ENCODE data around the gene CDKN2B. TPM values are rescaled to one million over a fixed set of nuclear protein-coding genes. Genes with fewer than 3 reads are reported as not detected.

CDKN2B gene
- total and polyA plus RNA-seq, 9 donors = 0.63 to 5.7 (median 1.7) TPM

DNA sequence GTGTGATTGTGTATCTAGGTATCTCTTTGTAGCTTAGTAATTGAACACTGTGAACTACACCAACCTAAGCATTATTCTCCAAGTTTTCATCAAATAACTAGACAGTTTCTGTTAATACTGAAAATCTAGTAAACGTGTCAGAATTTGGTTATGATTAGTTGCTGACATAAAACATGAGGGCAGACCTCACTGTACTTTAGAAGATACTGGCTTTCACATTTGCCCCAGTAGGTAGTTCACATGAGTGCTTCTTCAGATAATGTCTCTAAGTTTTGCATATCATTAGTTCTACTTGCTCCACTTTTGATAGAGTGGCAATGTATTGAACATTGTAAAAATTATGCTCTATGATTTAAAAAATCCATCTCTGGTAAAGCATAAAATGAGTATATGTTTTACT is 7.1 kb downstream of the CDKN2B start:
- no peaks in the 10 kb centered on the region for H3K9me3 ChIP-seq
- H3K36me3 ChIP-seq = no peaks in the 10 kb centered on the region
- H3K4me1 ChIP-seq (ENCODE audit: insufficient read depth) = no peaks in the 10 kb centered on the region
- TF ChIP-seq EP300 (IDR thresholded peaks at IDR 0.05) (no peak), POLR2A (IDR thresholded peaks at IDR 0.05) (no peak)
- TF ChIP-seq, protein P1, sequence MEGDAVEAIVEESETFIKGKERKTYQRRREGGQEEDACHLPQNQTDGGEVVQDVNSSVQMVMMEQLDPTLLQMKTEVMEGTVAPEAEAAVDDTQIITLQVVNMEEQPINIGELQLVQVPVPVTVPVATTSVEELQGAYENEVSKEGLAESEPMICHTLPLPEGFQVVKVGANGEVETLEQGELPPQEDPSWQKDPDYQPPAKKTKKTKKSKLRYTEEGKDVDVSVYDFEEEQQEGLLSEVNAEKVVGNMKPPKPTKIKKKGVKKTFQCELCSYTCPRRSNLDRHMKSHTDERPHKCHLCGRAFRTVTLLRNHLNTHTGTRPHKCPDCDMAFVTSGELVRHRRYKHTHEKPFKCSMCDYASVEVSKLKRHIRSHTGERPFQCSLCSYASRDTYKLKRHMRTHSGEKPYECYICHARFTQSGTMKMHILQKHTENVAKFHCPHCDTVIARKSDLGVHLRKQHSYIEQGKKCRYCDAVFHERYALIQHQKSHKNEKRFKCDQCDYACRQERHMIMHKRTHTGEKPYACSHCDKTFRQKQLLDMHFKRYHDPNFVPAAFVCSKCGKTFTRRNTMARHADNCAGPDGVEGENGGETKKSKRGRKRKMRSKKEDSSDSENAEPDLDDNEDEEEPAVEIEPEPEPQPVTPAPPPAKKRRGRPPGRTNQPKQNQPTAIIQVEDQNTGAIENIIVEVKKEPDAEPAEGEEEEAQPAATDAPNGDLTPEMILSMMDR (IDR thresholded peaks at IDR 0.05) = no peak
- WGBS, 3 donors = 63 to 70% (median 63%) methylated on average over 1 of the region's 1 CpG
- no peak overlapping the region for H3K4me3 ChIP-seq
- DNase-seq = no peak
- H3K27ac ChIP-seq = no peak overlapping the region
- intact Hi-C loops (cut with DNase I) = no loop called here
- no peaks in the 10 kb centered on the region for H3K27me3 ChIP-seq

DNA sequence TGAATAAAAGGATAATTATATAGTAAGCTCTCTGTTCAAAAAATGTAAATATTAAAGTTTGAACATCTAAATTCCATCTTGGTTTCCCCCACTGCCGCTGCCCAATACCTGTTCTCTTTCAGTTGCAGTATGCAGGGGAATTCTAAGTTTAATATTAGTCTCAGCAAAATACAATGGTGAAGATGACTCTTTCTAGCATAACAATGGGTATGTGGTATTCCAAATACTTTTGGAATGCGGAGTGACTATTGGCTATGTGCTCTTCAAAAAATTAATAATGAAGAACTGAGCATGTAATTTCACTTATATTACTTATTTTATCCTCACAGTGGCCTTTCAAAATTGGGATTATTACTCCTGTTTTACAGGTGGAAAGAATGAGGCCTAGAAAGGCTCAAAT is 11.1 kb downstream of the CDKN2B start:
- Histone ChIP-seq H3K4me1 (ENCODE audit: insufficient read depth) (peaks cover 3% of the 10 kb centered on the region), H3K27ac (no peak overlapping the region)

DNA sequence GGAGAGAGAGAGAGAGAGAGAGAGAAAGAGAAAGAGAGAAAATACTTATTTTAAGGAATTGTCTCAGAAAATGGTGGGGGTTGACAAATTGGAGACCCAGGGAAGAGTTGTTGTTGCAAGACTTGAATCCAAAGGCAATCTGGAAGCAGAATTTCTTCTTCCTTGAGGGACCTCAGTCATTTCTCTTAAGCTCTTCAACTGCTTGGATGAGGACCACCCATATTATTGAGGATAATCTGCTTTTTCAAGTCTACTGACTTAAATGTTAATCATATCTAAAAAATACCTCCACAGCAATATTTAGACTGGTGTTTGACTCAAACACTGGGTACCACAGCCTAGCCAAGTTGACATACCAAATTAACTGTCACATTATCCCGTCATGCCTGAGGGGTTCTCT is 11.6 kb downstream of the CDKN2B start:
- Histone ChIP-seq H3K27ac (no peak overlapping the region), H3K36me3 (no peaks in the 10 kb centered on the region), H3K27me3 (no peaks in the 10 kb centered on the region), H3K4me1 (ENCODE audit: insufficient read depth) (peaks cover 3% of the 10 kb centered on the region), H3K4me3 (no peak overlapping the region), H3K9me3 (no peaks in the 10 kb centered on the region)
- intact Hi-C loops (cut with DNase I) = no loop called here
- TF ChIP-seq, protein P1 (IDR thresholded peaks at IDR 0.05) = no peak
- TF ChIP-seq EP300 (IDR thresholded peaks at IDR 0.05) (no peak), POLR2A (IDR thresholded peaks at IDR 0.05) (no peak)
- 84 to 97% (median 92%) methylated on average over 1 of the region's 1 CpG for WGBS, 3 donors
- DNase-seq = no peak

More for the DNA sequence above, 11.1 kb downstream of the CDKN2B start:
- H3K27me3 ChIP-seq = no peaks in the 10 kb centered on the region
- 85 to 91% (median 89%) methylated on average over 2 of the region's 2 CpGs for WGBS, 3 donors
- H3K9me3 ChIP-seq = no peaks in the 10 kb centered on the region
- intact Hi-C loops (cut with DNase I) = no loop called here
- TF ChIP-seq EP300 (IDR thresholded peaks at IDR 0.05) (no peak), POLR2A (IDR thresholded peaks at IDR 0.05) (no peak)
- TF ChIP-seq, protein P1 (IDR thresholded peaks at IDR 0.05) = no peak
- H3K36me3 ChIP-seq = no peaks in the 10 kb centered on the region
- DNase-seq = no peak
- H3K4me3 ChIP-seq = no peak overlapping the region

DNA sequence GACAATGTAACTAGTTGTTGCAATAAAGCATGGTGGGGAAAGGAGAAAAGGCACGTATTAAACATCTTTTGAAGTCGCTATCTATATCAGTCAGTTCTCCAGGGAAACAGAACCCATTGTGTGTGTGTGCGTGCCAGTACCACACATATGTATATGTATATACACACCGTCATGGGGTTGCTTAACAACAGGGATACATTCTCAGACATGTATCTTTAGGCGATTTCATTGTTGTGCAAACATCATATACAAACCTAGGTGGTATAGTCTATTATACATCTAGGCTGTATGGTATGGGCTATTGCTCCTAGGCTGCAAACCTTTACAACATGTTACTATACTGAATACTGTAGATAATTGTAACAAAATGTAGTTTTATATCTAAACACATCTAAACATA is 12.2 kb downstream of the CDKN2B start:
- DNase-seq = no peak

More for the DNA sequence above, 12.2 kb downstream of the CDKN2B start:
- Histone ChIP-seq H3K4me1 (ENCODE audit: insufficient read depth) (peaks cover 3% of the 10 kb centered on the region), H3K27me3 (no peaks in the 10 kb centered on the region), H3K9me3 (no peaks in the 10 kb centered on the region), H3K4me3 (no peak overlapping the region), H3K27ac (no peak overlapping the region), H3K36me3 (no peaks in the 10 kb centered on the region)
- intact Hi-C loops (cut with DNase I) = no loop called here
- TF ChIP-seq, protein P1 (IDR thresholded peaks at IDR 0.05) = no peak
- TF ChIP-seq POLR2A (IDR thresholded peaks at IDR 0.05) = no peak
- TF ChIP-seq EP300 (IDR thresholded peaks at IDR 0.05) = no peak
- 88 to 97% (median 93%) methylated on average over 5 of the region's 5 CpGs for WGBS, 3 donors

Measured in ovary (tissue), 9 donors.